ENCODE measurements around the gene UST.
A peak's percentile ranks its signal among the peaks of the same experiment; 100 is the strongest.
"Not testable (repeated sequence)": the region's sequence is repeated elsewhere in the genome, so short reads cannot be mapped to it uniquely, and the experiment has no call there.

The UST gene

GRCh38 chr6:148736774-148737412 is 9.9 kb upstream of the UST start:
- DNase-seq = no peak

DNA sequence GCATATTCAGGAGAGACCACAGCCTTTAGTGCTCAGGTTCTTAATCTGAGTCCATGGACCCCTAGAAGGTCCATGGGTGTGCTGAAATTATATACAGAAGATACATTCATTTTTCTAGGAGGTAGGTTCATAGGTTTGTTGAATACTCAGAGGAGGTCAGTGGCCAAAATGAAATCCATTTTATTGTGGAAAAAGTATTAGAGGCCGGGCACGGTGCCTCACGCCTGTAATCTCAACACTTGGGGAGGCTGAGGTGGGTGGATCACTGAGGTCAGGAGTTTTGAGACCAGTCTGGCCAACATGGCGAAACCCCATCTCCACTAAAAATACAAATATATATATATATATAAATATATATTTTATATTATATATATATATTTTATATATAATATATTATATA is 9.0 kb upstream of the UST start:
- no peak for DNase-seq

DNA sequence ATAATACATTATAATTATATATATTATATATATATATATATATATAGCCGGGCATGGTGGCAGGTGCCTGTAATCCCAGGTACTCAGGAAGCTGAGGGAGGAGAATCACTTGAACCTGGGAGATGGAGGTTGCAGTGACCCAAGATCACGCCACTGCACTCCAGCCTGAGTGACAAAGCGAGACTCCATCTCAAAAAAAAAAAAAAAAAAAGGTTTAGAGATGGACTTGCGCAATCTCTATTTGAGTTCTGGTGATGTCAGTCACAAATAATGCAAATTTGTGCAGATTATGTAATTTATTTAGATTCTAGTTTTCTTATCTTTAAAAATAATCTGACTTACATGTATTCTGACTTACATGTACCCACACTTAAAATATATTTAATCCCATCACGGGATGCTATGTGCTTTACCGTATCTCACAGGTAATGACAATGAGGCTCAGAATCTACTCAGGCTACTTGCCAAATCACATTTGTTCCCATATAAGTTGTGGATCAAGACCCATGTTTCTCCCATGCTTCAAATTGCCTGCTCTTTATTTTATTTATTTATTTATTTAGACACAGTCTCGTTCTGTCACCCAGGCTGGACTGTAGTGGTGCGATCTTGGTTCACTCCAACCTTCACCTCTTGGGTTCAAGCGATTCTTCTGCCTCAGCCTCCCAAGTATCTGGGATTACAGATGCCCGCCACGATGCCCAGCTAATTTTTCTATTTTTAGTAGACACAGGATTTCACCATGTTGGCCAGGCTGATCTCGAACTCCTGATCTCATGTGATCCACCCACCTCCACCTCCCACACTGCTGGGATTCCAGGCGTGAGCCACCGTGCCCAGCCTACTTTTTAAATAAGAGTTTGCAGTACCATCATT is 7.6 kb upstream of the UST start:
- no peak for DNase-seq

GRCh38 chr6:148739822-148740128 is 7.1 kb upstream of the UST start:
- no peak for DNase-seq

DNA sequence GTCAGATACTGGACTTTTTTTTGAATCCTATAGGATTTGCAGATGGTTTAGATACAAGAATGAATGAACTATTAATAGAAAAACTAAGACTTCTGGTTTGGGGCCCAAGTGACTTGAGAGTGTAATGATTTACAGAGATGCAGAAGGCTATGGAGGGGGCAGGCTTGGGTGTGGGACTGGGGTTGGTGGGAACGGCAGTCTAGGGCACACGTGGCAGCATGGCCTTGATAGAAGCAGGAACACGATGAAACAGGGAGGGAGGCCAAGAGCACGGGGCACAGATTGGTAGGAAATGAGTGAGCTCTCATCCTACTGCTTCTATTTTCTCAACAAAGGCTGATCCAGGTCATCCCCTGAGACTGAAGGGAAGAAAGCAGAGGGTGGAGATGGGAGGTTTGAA is 3.4 kb upstream of the UST start:
- no peak for DNase-seq

DNA sequence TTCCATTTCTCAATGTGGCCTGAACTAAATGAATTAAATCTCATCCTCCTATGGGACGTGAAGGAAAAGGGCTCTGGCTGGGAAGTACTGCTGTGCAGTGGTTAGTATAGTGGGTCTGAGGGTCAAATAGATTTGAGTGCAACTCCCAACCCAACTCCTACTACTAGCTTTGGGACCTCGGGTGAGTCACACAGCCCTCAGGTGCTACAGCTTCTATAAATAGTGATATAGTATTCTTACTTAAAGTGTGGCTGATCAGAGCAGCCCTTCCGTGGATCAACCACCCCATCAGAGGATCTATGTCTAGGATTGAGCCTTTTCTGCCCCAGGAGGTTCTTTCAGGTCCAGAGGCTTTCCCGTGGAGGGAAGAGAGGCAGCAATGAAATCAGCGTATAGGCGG is 904 bp upstream of the UST start:
- no peak for DNase-seq

GRCh38 chr6:148747145-148747470 is 278 bp downstream of the UST start:
- peak; percentile 12 to 28 for DNase-seq

GRCh38 chr6:148747471-148748165 is 788 bp downstream of the UST start:
- DNase-seq = peak; percentile 22 to 34

GRCh38 chr6:148749674-148750073 is 2.8 kb downstream of the UST start:
- DNase-seq = no peak

GRCh38 chr6:148750838-148751792 is 4.3 kb downstream of the UST start:
- DNase-seq = no peak

GRCh38 chr6:148751793-148752170 is 5.0 kb downstream of the UST start:
- no peak for DNase-seq

- DNase-seq = not testable (repeated sequence)
Measured at GRCh38 chr6:148755379-148755778, 8.5 kb downstream of the UST start.

GRCh38 chr6:148757944-148758480 is 11.2 kb downstream of the UST start:
- DNase-seq = no peak

DNA sequence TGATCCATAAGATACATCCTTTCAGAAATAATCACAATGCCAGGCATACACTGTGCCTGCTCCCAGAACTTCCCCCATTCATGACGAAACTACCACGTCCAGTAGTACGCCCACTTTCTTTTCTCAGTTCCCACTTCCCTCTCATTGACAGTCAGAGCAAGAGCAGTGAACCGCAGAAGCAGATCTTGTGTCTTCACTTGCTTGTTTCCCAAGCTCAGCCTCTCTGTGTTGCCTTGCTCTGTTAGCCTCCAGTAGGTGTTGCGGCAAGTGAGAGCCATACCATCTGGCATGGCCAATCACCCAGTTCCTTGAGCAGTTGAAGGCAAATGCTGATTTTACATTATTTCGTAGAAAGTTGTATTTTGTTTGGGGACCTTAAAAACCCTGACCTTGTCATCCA is 11.7 kb downstream of the UST start:
- peak; percentile 91 to 97 for DNase-seq

DNA sequence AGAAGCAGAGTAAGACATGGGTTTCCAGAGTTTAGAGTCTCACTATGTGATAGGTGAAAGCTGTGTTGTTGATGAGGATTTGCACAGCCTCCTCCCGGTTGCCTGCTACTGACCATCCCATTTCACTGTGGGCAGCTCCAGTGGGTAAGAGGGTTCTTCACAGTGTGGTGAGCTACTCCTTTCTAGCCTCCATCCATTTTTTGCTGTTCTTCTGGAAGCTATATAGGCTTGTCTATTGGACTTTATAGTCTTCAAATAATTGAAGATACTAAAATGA is 13.4 kb downstream of the UST start:
- no peak for DNase-seq

DNA sequence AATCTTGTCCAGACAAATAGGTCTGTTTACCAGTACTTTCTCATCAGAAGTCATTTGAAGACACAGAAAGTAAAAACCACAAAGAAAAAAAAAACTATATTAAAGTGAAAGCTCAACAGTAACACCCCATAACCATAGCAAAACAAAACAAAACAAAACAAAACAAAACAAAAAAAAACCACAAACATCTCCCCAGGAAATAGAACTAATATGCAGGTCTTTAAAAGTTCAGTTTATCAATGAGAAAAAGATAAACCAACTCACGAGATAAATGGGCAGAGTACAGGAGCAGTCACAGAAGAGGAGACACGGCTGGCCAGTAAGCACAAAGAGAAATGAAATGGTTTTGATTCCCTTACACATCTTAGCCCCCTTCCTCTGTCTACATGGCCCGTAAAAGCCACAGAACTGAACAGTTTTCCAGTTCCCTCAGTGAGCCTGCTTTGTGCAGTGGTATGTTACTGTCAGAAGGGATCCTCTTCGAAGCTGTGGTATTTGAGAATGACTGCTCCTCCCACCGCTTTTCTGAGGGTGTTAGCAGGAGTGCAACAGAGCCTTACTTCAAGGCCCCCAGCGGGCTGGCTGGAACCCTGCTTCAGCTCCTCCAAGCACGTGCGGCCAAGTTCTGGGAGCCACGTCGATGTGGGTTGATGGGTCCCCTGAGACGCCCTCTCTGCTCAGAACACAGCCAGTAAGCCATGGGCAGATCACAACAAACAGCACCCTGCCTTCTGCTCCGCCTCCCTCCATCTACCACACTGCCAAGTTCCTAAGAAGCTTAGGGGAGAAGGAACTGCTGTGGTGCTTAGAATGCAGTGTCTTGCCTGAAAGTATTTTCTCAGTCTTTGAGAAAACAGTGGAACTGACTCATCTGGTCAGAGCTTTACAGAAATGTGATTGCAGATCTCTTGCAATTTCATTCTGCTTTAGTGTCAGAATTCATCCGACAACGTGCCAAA is 14.0 kb downstream of the UST start:
- DNase-seq = peak; percentile 47 to 53

DNA sequence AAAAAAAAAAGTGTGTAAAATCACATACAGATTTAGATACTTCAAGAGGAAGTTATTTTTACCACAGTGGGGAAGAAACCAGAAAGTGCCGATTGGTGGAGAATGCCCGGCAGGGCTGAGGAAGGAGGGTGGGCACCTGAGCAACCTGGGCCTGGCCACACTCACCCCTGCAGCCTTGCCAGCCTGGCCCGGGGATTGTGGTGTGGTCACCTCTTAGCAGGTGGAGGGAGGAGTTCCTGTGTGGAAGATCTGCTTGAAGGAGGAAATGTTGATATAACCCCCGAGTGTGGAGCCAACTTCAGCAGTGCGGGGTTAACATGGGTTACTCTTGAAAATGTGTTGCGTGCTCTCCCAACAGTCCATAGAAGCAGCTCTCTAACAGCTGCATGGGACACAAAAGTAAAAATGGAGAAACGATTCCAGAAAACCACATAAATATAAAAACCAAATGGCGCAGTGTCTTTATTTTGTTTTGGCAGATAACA is 14.7 kb downstream of the UST start:
- no peak for DNase-seq

DNA sequence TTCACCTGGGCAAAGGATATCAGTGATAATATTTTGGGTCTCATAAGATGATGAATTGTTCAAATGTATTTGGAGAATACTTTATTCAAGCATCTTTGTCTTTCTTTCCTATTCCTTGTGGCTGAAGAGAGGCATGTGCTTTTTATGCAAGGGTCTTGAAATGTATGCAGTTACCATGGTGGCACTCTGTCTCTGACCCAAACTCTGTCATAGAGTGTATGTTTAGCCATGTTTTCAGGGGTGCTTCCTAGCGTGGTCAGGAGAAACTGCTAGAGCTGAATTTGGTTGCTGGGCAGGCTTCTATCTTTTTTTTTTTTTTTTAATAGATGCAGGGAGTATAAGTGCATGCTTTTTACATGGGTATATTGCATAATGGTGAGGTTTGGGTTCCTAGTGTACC is 15.4 kb downstream of the UST start:
- DNase-seq = no peak

DNA sequence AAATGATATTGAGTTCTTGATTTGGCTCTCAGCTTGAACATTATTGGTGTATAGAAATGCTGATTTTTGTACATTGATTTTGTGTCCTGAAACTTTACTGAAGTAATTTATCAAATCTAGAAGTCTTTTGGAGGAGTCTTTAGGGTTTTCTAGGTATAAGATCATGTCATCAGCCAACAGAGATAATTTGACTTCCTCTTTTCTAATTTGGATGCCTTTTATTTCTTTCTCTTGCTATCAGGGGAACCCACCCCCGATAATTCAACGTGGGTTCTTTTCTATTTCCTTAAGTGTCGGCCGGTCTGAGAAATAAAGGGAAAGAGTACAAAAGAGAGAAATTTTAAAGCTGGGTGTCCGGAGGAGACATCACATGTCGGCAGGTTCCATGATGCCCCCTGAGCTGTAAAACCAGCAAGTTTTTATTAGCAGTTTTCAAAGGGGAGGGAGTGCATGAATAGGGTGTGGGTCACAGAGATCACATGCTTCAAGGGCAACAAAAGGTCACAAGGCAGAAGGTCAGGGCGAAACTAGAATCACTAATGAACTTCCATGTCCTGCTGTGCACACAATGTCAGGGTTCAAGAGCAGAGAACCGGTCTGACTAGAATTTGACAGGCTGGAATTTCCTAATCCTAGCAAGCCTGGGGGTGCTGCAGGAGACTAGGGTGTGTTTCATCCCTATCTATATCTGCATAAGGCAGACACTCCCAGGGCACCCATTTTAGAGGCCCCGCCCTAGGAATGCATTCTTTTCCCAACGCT is 17.6 kb downstream of the UST start:
- DNase-seq = not testable (repeated sequence)

DNA sequence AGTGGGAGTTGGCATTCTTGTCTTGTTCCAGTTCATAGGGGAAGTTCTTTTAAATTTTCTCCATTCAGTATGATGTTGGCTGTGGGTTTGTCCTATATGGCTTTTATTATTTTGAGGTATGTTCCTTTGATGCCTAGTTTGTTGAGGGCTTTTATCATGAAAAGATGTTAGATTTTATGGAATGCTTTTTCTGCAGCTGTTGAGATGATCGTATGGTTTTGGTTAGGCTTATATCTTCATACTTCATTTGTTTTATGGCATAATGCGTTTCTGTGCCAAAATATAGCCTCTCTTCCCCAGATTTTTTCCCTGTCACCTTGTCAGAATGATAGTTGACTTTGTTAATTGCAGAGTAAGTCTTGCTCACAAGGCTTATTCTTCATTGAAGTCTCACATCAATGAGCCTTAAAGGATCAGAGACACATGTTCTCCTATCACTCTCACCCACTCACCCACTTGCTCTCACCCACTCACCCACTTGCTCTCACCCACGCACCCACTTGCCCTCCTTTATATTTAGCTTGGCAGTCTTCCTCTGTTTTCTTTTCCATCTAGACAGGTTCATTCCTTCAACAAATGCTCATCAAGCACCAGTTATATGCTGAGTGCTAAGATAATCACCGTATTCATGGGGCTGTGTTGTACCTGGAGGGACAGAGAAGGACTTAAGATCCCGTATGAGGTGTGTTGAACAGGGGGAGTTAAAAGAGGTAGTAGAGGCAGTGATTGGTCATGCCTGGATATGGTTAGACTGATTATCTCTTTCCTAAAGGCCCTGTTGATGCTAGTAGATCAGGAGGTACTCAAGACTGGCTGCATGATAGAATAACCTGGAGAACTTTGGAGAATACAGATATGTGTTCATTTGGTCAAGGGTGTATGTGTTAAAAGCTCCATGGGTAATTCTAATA is 19.3 kb downstream of the UST start:
- no peak for DNase-seq

All from inflammatory macrophage treated with lipopolysaccharide for 1 hour (primary cell).